ENCODE measurements around the gene CEACAM4.

CEACAM4 gene

DNA sequence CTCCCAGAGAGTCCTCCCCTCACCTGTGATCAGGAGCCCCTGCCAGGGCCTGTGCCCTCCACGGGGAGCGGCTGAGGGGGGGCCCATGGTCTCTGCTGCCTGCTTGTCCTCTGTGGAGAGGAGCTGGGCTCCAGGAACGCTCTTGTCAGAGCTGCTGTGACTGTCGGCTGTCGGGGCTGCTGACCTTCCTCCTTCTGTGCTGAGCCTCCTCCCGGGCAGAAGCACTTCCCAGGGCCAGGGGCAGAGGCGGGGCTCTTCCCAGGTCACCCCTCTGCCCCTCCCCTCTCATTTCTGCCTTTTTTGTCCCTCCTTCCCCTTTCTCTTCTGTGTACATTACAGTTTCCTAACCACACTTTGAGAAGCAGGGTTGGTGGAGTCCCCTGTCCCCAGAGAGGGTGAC, at the start of gene CEACAM4:
TSS of gene CEACAM4 (minus strand) at position 198 of the 400 bp plus-strand sequence. CDS start at position 87, 111 bp downstream.
- peak in 1 of 2 donors; percentile 20 for ATAC-seq

GRCh38 chr19:41671486-41671885, 44.6 kb upstream of the CEACAM4 start:
- ATAC-seq, result no peak

- no peak for ATAC-seq
Measured at GRCh38 chr19:41670755-41671154, 43.9 kb upstream of the CEACAM4 start.

GRCh38 chr19:41668315-41668714, 41.4 kb upstream of the CEACAM4 start:
- ATAC-seq, result no peak

- no peak for ATAC-seq
Measured at GRCh38 chr19:41666075-41666474, 39.2 kb upstream of the CEACAM4 start.

- ATAC-seq, result no peak
Measured at GRCh38 chr19:41657157-41657556, 30.3 kb upstream of the CEACAM4 start.

DNA sequence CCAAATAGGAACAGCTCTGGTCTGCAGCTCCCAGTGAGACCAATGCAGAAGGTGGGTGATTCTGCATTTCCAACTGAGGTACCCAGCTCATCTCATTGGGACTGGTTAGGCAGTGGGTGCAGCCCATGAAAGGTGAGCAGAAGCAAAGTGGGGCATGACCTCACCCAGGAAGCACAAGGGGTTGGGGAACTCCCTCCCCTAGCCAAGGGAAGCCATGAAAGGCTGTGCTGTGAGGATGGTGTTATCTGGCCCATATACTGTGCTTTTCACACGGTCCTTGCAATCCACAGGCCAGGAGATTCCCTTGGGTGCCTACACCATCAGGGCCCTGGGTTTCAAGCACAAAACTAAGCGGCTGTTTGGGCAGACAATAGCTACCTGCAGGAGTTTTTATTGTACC, 29.9 kb upstream of the CEACAM4 start:
- ATAC-seq, result peak in 1 of 2 donors; percentile 53

DNA sequence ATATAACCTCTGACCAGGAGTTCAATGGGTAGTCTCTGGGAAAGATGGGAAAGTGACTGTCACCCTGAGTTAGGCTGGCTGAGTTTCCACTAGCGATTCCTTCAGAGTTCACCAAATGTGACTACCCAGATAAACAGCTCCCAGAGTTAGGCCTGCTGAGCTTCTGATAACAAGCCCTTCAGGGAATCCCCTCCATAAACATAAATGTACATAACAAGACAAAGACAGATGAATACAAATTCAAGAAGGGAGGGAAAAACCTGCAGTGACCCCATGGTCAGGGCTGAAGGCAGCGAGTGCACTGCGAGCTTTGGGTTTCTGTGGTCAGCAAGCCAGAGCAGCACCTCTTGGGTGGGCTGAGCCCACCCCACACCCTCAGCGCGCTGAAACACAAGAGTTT, 25.4 kb upstream of the CEACAM4 start:
- no peak for ATAC-seq

- no peak for ATAC-seq
Measured at GRCh38 chr19:41649827-41650226, 23.0 kb upstream of the CEACAM4 start.

DNA sequence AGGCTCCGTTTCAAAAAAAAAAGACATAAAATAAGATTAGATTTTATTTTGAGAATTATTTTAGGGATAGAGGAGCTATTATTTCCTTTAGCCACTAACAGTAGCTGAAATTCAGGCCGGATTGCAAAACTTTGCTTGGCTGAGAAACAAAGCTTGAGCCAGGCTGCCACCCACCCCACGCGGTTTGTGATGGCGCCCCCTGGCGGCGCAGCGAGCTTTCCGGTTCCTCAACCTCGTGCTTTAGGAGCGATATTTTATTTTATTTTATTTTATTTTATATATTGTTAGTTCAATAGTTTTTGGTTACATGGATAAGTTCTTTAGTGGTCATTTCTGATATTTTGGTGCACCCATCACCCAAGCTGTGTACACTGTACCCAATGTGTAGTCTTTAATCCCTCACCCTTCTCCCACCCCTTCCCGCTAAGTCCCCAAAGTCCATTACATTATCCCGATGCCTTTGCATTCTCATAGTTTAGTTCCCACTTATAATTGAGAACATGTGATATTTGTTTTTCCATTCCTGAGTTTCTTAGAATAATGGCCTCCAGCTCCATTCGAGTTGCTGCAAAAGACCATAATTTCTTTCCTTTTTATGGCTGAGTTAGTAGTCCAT, 19.8 kb upstream of the CEACAM4 start:
- no peak for ATAC-seq

DNA sequence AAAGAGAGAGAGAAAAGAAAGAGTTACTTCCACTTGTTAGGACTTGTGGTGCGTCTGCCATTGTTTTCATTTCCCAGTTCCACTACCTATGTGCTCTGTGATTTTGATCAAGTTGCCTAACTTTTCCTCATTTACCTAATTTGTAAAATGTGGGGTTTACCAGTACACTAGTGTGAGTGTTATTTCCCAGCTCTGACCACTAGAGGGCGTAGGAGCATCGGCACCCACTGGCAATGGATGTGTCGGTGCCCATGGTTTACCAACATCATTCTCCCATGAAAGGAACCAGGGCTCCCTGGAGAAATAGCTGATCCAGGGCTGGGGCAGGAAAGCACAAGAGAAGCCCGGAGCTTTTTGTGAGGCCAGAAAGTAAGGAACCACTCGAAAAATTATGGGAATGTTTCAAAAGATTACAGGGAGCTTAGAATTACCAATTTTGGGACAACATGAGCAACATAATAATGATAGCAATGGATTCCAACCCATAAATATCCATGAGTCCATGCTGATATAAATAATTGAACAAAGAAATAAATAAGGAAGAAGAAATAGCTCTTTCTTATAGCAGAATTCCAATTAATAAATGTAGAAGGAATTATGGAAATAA, 15.1 kb upstream of the CEACAM4 start:
- ATAC-seq, result peak; percentile 79 to 81

DNA sequence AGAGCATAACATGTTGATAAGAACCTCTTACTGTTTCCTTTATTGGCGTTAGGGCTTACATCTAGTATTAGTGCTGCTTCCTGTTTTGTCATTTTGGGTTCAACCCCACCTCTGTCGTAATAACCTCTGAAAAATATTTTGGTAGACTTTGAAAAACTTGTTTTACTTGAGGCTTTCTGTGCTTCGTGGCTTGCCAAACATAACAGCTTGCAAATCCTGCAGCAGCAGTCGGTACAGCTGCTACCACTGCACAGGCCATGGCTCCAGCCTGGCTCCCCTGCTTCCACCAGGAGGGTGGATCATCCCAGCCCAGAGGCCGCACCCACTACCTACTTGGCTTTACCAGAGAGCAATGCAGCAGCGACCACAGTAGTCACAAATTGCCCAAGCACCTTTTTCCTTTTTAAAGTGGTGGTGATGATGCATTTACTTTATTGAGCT, 11.8 kb upstream of the CEACAM4 start:
- ATAC-seq, result peak; percentile 48 to 63

DNA sequence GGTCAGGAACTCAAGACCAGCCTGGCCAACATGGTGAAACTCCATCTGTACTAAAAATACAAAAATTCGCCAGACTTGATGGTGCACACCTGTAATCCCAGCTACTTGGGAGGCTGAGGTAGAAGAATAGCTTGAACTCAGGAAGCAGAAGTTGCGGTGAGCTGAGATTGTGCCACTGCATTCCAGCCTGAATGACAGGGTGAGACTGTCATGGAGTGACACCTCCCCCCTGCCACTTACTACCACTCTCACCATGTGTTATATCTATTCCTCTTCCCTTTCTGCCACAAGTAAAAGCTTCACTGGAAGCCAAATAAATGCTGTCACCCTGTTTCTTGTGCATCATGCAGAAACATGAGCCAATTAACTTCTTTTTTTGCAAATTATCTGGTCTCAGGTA, 10.6 kb upstream of the CEACAM4 start:
- ATAC-seq, result no peak

- ATAC-seq, result no peak
Measured at GRCh38 chr19:41627966-41628675, 1.2 kb upstream of the CEACAM4 start.

DNA sequence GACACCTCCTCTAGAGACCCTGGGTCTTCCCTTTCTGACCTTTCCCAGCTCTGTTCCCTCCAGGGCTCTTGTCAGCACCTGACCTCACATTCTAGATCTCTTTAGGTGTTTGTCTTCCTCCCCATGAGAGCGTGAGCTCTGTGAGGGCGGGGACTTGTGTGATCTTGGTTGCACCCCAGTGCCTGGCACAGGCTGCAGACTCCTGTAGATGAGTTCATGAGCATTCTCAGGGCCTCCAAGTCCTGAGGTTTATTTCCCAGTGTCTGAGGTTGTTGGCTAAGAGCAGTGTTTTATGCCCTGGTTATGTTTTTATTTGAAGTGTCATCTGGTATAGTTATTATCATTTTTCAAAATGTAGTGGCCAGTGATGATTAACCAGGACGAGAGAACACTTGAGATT, 596 bp downstream of the CEACAM4 start:
- peak in 1 of 2 donors; percentile 36 for ATAC-seq

DNA sequence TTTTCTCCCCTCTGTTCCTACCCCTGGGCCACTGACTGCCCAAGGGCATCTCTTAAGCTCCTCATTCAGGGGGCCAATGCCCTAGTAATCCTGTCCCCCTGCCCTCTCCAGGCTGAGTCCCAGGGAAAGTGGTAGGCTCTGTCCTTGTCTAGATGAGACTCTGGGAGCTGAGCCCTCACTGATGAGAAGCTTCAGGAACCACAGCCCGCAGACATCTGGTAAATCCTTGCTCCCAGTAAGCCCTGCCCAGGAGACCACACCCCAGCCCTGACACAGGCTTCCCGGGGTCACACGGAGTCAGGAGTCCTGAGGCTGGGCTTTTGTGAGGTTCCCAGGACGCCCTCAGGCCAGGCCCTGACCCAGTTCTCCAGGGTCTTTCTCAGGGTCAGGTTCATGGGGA, 1.9 kb downstream of the CEACAM4 start:
- no peak for ATAC-seq

DNA sequence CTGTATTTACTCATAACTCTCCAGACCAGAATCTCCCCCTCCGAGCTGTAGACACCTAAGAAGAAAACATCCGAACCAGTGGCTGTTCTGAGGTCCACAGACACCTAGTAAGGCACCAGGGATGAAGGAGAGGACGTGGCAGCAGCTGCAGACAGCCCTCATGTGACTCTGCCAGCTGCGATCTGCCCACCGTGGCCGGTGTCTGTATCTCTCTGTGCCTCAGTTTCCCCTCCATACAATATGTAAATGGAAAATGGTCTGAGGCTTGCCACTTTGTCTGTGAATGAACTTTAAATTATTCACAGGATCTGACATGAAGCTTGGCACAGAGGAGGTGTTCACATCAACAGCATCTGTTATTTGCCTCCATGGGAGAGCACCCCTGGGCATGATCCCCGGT, 2.4 kb downstream of the CEACAM4 start:
- ATAC-seq, result no peak

- no peak for ATAC-seq
Measured at GRCh38 chr19:41623360-41623759, 3.5 kb downstream of the CEACAM4 start.

DNA sequence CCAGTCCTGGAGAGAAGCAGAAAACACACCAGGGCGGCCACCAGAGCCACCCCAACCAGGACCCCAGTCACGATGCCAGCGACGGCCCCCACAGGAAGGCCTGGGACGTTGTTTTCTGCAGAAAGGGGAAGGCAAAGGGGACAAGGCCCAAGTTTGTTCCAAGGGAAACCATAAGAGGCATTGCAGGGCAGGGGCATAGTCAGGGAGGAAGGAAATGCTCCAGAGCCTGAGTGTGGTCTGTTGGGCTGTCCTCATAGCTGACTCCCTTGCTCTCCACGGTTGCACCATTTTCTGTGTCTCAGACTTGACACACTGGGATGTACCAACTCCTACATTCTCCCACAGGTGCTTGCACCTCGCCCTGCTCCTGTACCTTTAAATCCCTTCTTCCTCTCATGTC, 5.2 kb downstream of the CEACAM4 start:
- ATAC-seq, result no peak

DNA sequence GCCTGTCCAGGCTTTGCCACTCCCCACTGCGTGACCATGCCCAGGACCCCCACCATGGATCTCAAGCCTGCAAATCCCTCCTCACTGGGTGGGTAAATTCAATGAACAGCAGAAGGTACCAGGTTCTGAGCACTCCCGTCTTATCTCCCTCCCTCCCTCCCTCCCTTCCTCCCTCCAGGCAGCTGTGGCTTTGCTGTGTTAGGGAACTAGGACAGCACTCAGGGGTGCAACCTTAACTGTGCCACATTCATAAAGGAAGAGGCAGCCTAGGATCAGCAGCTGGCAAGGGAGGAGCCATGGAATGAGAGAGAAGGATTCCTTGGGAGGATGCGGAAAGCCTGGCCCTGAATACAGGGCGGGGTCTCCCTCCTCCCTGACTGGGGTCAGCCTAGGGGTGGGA, 5.6 kb downstream of the CEACAM4 start:
- no peak for ATAC-seq

DNA sequence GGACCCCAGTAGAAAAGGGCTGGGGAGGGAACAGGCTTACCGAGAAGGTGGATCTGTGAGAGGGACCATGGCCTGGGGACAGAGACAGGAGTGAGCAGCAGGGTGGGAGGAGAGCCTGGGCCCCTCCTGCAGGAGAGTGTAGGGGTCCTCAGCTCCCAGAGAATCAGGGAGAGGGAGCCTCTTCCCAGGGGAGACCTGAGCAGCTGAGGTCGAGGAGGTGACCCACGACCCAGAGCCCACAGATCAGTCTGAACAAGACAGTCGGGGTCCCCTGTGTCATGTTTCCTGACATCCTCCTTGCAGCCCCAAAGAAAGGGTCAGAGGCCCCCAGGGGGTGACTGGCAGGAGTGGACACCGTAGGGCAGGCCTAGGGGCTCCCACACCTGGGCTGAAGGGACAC, 6.7 kb downstream of the CEACAM4 start:
- ATAC-seq, result no peak

DNA sequence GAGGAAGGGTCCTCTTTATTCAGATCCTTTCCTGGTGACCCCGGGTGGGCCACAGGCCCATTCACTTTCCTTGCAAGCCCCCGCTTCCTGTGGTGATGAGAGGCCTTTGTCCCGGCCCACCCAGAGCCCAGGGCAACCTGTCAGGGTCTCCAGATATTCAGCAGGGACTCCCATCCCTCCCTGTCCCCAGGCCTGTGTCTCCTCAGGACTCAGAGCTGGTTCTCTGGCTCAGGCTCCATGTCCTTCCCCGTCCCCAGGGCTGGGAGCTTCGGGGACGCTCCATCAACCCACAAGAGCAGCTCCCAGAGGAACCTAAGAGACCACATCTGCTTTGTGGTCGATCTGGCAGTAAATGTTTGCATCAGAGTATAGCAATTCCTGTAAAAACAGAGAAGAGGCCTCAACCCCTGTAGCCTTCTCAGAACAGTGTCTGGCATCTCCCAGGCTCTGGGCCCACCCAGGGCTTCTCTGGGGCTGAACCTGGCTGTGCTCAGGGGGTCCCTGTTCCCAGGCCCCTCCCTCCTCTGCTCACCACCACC, 7.8 kb downstream of the CEACAM4 start:
- no peak for ATAC-seq

GRCh38 chr19:41617941-41618730, 8.7 kb downstream of the CEACAM4 start:
- no peak for ATAC-seq
